ENCODE results near the gene MUC13. TPM values are rescaled to one million over a fixed set of nuclear protein-coding genes. Genes with fewer than 3 reads are reported as not detected.

MUC13 gene
- total and polyA plus RNA-seq, 2 experiments from 2014 or later = 84.4 to 297 TPM

DNA sequence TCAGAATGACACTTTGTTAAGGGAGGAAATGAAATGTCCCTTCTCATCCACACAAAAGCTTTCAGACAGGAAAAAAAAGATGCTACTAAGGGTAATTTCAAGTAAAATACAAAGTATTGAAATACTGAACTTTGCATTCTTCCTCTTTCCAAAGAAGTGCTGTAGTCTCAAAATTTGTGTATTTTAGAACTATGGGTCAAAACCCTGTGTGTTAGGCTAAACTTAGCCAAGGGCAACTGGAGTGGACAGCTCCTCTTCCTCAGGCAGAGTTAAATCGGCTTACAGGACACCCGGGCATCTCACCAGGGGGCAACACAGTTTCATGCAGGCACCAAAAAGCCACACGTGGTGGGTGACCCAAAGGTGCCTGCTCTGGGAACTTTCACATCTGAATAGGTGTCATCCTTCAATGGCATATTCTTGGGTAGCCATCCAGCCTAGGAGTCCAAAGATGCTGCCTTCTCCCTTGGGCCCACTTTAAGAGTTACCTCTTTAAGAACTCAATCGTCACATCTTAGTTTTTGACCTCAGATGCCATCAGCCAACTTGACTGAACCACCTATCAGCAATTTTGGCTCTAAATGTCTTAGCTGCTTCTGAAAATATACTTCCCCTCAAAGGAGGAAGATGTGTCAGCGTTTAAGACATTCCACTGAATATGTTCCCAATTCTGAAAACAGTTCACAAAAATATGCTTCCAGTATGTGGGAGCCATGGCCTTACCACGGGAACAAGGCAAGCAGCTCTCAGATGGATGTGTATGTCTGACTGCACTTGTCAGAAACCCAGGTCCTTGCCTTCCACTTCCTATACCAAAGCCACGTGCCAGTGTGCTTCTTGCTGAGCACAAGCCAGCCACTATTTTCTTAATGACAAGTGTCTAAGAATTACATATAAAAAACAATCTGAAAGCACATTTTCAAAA, 32.2 kb upstream of the MUC13 start:
- no peaks in the 10 kb centered on the region for H3K79me2 ChIP-seq
- H3K9me2 ChIP-seq (replicated peaks; ENCODE audit: insufficient read depth) = no peaks in the 10 kb centered on the region
- no peak overlapping the region for H3K4me3 ChIP-seq
- no peaks in the 10 kb centered on the region for H4K20me1 ChIP-seq (ENCODE audit: insufficient read depth, poor library complexity, severe bottlenecking)
- DNase-seq (ENCODE audit: low spot score) = no peak
- 89% methylated on average over 7 of the region's 7 CpGs for WGBS (ENCODE audit: low lambda C conversion rate, missing lambda C conversion rate)
- no peaks in the 10 kb centered on the region for H3K36me3 ChIP-seq (replicated peaks; ENCODE audit: insufficient read depth, low read depth)
- H3K27me3 ChIP-seq = no peaks in the 10 kb centered on the region
- no peak overlapping the region for H3K27ac ChIP-seq
- peaks cover 10% of the 10 kb centered on the region for H3K4me1 ChIP-seq (ENCODE audit: insufficient read depth)
- H2AFZ ChIP-seq = no peak overlapping the region
- no peak for TF ChIP-seq EZH2phosphoT487 (IDR thresholded peaks at IDR 0.05; ENCODE audit: low read depth, severe bottlenecking, unreplicated experiment)
- no peak for TF ChIP-seq EZH2 (IDR thresholded peaks at IDR 0.05; ENCODE audit: borderline replicate concordance)
- TF ChIP-seq, protein P1, sequence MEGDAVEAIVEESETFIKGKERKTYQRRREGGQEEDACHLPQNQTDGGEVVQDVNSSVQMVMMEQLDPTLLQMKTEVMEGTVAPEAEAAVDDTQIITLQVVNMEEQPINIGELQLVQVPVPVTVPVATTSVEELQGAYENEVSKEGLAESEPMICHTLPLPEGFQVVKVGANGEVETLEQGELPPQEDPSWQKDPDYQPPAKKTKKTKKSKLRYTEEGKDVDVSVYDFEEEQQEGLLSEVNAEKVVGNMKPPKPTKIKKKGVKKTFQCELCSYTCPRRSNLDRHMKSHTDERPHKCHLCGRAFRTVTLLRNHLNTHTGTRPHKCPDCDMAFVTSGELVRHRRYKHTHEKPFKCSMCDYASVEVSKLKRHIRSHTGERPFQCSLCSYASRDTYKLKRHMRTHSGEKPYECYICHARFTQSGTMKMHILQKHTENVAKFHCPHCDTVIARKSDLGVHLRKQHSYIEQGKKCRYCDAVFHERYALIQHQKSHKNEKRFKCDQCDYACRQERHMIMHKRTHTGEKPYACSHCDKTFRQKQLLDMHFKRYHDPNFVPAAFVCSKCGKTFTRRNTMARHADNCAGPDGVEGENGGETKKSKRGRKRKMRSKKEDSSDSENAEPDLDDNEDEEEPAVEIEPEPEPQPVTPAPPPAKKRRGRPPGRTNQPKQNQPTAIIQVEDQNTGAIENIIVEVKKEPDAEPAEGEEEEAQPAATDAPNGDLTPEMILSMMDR (IDR thresholded peaks at IDR 0.05; ENCODE audit: poor library complexity) = no peak
- H3K9me3 ChIP-seq (ENCODE audit: low read depth) = no peaks in the 10 kb centered on the region
- no peak overlapping the region for H3K4me2 ChIP-seq

DNA sequence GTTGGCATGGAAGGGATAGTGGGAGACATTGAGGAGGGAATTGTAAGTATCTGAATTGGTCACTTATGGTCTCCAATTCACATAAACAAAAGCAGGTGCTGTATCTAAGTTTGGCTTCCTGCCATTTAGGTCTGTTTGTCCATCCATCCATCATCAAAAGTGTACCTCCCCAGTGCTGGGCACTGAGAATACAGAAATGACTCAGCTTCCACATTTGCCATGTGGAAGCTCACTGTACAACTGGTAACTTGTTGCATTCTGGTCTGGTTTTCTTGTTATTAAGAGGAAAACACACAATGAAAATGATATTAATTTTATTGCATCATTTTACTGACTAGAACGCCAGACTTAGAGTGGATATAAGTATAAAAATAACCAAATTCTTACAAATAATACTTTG, 30.9 kb upstream of the MUC13 start:
- H4K20me1 ChIP-seq (ENCODE audit: insufficient read depth, poor library complexity, severe bottlenecking) = no peaks in the 10 kb centered on the region
- peaks cover 6% of the 10 kb centered on the region for H3K4me1 ChIP-seq (ENCODE audit: insufficient read depth)

DNA sequence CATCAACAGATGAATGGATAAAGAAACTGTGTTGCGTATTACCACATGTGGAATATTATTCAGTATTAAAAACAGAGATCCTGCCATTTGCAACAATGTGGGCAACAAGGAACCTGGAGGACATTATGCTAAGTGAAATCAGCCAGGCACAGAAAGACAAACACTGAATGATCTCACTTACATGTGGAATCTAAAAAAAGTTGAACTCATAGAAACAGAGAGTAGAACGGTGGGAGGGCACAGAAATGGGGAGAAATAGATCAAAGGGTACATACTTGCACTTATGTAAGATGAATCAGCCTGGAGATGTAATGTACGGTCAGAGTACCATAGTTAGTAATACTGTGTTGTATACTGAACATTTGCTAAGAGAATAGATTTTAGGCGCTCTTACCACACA, 29.8 kb upstream of the MUC13 start:
- Histone ChIP-seq H2AFZ (no peak overlapping the region), H3K27ac (peak overlapping the region; percentile 79), H4K20me1 (ENCODE audit: insufficient read depth, poor library complexity, severe bottlenecking) (no peaks in the 10 kb centered on the region), H3K9me3 (ENCODE audit: low read depth) (no peaks in the 10 kb centered on the region), H3K4me3 (no peak overlapping the region), H3K36me3 (replicated peaks; ENCODE audit: insufficient read depth, low read depth) (no peaks in the 10 kb centered on the region), H3K9me2 (replicated peaks; ENCODE audit: insufficient read depth) (no peaks in the 10 kb centered on the region), H3K4me1 (ENCODE audit: insufficient read depth) (peaks cover 9% of the 10 kb centered on the region), H3K27me3 (no peaks in the 10 kb centered on the region), H3K79me2 (no peaks in the 10 kb centered on the region), H3K4me2 (no peak overlapping the region)
- TF ChIP-seq, protein P1 (IDR thresholded peaks at IDR 0.05; ENCODE audit: poor library complexity) = no peak
- no peak for TF ChIP-seq EZH2phosphoT487 (IDR thresholded peaks at IDR 0.05; ENCODE audit: low read depth, severe bottlenecking, unreplicated experiment)
- no peak for TF ChIP-seq EZH2 (IDR thresholded peaks at IDR 0.05; ENCODE audit: borderline replicate concordance)
- 77% methylated on average over 4 of the region's 4 CpGs for WGBS (ENCODE audit: low lambda C conversion rate, missing lambda C conversion rate)
- DNase-seq (ENCODE audit: low spot score) = no peak

More for the DNA sequence above, 30.9 kb upstream of the MUC13 start:
- Histone ChIP-seq H3K4me2 (no peak overlapping the region), H3K4me3 (no peak overlapping the region), H3K9me2 (replicated peaks; ENCODE audit: insufficient read depth) (no peaks in the 10 kb centered on the region), H3K79me2 (no peaks in the 10 kb centered on the region), H2AFZ (no peak overlapping the region), H3K36me3 (replicated peaks; ENCODE audit: insufficient read depth, low read depth) (no peaks in the 10 kb centered on the region), H3K27me3 (no peaks in the 10 kb centered on the region), H3K27ac (peak overlapping the region; percentile 79), H3K9me3 (ENCODE audit: low read depth) (no peaks in the 10 kb centered on the region)
- TF ChIP-seq, protein P1 (IDR thresholded peaks at IDR 0.05; ENCODE audit: poor library complexity) = no peak
- TF ChIP-seq EZH2 (IDR thresholded peaks at IDR 0.05; ENCODE audit: borderline replicate concordance) = no peak
- no peak for TF ChIP-seq EZH2phosphoT487 (IDR thresholded peaks at IDR 0.05; ENCODE audit: low read depth, severe bottlenecking, unreplicated experiment)
- 94% methylated on average over 1 of the region's 1 CpG for WGBS (ENCODE audit: low lambda C conversion rate, missing lambda C conversion rate)
- no peak for DNase-seq (ENCODE audit: low spot score)

Measured in hepatocyte (in vitro differentiated cells).